Measurements from ENCODE around the gene WRAP53.

WRAP53 gene

GRCh38 chr17:7747635-7748071, 59.4 kb downstream of the WRAP53 start:
- DNase-seq, result no peak

- no peak for DNase-seq
These were observed 59.9 kb downstream of the WRAP53 start for GRCh38 chr17:7748076-7748775.

GRCh38 chr17:7750321-7750821, 62.1 kb downstream of the WRAP53 start:
- no peak for DNase-seq

All from NCI-H1092 treated with DMSO at 0.1 percent for 48 hours (cell line).